Neural progenitor cell (in vitro differentiated cells): ENCODE measurements around the gene LCMT1.

Experiments used
- CTCF ChIP-seq: fragments of 200-600 bp; sonication (generic); IDR thresholded peaks from 2 replicates; pipeline ENCODE4 v1.5.1; 2017; ENCODE audit warnings: antibody characterized with exemption, mild to moderate bottlenecking
- EZH2 ChIP-seq: fragments of 200-600 bp; sonication (generic); IDR thresholded peaks from 2 replicates; pipeline ENCODE4 v1.6.1; 2017; ENCODE audit warnings: antibody characterized with exemption, mild to moderate bottlenecking, moderate library complexity
- EZH2phosphoT487 ChIP-seq: fragments of 200-600 bp; sonication (generic); IDR thresholded peaks from 2 replicates; pipeline ENCODE4 v1.6.1; 2017; ENCODE audit warnings: antibody characterized with exemption

- TF ChIP-seq EZH2, result no peak
- no peak for TF ChIP-seq CTCF
- no peak for TF ChIP-seq EZH2phosphoT487
Measured at GRCh38 chr16:25171390-25171789, 59.8 kb downstream of the LCMT1 start.
